ENCODE measurements around the gene IMMP2L. TPM values are rescaled to one million over a fixed set of nuclear protein-coding genes. Genes with fewer than 3 reads are reported as not detected.
"Not testable (repeated sequence)": the region's sequence is repeated elsewhere in the genome, so short reads cannot be mapped to it uniquely, and the experiment has no call there.

The IMMP2L gene
- polyA plus RNA-seq, 2 of the 4 experiments (the other 2 are of a cell fraction): 16.1 to 23.8 TPM

- ATAC-seq: no peak
- FAIRE-seq: no peak
- WGBS (ENCODE audit: missing lambda C conversion rate): 93% methylated on average over 2 of the region's 2 CpGs
- no peaks in the 10 kb centered on the region for H3K4me1 ChIP-seq
- no peak overlapping the region for H3K4me2 ChIP-seq
- H3K9me3 ChIP-seq: no peaks in the 10 kb centered on the region
- ChIA-PET CTCF (no interaction called here), POLR2A (no interaction called here)
- TF ChIP-seq TFCP2L1 (CRISPR knock-in tag; IDR thresholded peaks at IDR 0.05): no peak
- TF ChIP-seq ZNF302 (CRISPR knock-in tag; IDR thresholded peaks at IDR 0.05): no peak
- TF ChIP-seq POLR2A (IDR thresholded peaks at IDR 0.05; ENCODE audit: low read length): no peak
- no peak for TF ChIP-seq CHD4 (IDR thresholded peaks at IDR 0.05; ENCODE audit: borderline replicate concordance)
- no peak for TF ChIP-seq CBX2 (IDR thresholded peaks at IDR 0.05; ENCODE audit: borderline replicate concordance, low read depth)
- TF ChIP-seq, protein P1, sequence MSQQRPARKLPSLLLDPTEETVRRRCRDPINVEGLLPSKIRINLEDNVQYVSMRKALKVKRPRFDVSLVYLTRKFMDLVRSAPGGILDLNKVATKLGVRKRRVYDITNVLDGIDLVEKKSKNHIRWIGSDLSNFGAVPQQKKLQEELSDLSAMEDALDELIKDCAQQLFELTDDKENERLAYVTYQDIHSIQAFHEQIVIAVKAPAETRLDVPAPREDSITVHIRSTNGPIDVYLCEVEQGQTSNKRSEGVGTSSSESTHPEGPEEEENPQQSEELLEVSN (IDR thresholded peaks at IDR 0.05; ENCODE audit: borderline replicate concordance, low read depth): no peak
- TF ChIP-seq MAFK (IDR thresholded peaks at IDR 0.05; ENCODE audit: partially characterized antibody): no peak
- TF ChIP-seq, protein P2, sequence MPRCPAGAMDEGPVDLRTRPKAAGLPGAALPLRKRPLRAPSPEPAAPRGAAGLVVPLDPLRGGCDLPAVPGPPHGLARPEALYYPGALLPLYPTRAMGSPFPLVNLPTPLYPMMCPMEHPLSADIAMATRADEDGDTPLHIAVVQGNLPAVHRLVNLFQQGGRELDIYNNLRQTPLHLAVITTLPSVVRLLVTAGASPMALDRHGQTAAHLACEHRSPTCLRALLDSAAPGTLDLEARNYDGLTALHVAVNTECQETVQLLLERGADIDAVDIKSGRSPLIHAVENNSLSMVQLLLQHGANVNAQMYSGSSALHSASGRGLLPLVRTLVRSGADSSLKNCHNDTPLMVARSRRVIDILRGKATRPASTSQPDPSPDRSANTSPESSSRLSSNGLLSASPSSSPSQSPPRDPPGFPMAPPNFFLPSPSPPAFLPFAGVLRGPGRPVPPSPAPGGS (IDR thresholded peaks at IDR 0.05): no peak
- no peak for TF ChIP-seq HOXB13 (CRISPR knock-in tag; IDR thresholded peaks at IDR 0.05; ENCODE audit: low read depth)
- no peak for TF ChIP-seq RFX5 (IDR thresholded peaks at IDR 0.05)
- no peak for TF ChIP-seq SMC3 (IDR thresholded peaks at IDR 0.05)
- no peak for TF ChIP-seq JUN (IDR thresholded peaks at IDR 0.05)
- TF ChIP-seq RNF2 (IDR thresholded peaks at IDR 0.05; ENCODE audit: borderline replicate concordance, low read depth): no peak
- no peak for TF ChIP-seq NFE2L2 (conservative IDR thresholded peaks at IDR 0.05; ENCODE audit: low read length)
- no peak for TF ChIP-seq FOSB (CRISPR knock-in tag; IDR thresholded peaks at IDR 0.05)
- TF ChIP-seq SREBF2 (IDR thresholded peaks at IDR 0.05): no peak
- no peak for TF ChIP-seq HEYL (CRISPR knock-in tag; IDR thresholded peaks at IDR 0.05)
- H3K27ac ChIP-seq: no peak overlapping the region
- DNase-seq (ENCODE audit: low read depth in 1 of 2, low spot score in 1 of 2): no peak
- H3K4me3 ChIP-seq: no peak overlapping the region
These were observed 279.7 kb downstream of the IMMP2L start for GRCh38 chr7:111282626-111283025.

DNA sequence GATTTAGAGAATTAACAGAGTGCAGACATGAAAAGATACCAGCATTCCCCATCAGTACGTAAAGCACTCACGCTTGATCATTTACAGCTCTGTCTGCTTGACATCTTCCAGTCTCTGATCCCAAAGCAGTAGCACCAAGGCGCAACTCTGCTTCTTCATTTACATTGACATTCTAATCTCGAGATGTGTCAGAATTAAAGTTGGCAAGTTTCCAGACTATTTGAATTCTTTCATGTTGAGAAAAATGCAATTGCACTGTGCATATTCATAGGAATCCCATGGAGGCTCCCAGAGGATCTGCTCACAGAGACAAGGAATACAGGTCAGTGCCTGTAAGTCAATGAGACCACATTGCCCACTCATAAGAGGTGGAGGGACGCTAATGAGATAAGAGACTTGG is 287.4 kb downstream of the IMMP2L start:
- H3K4me2 ChIP-seq: no peak overlapping the region
- FAIRE-seq: no peak
- ATAC-seq: no peak
- ChIA-PET CTCF (no interaction called here), POLR2A (no interaction called here)
- H3K4me1 ChIP-seq: no peaks in the 10 kb centered on the region
- H3K27ac ChIP-seq: no peak overlapping the region
- H3K9me3 ChIP-seq: no peaks in the 10 kb centered on the region
- H3K4me3 ChIP-seq: no peak overlapping the region
- 82% methylated on average over 5 of the region's 5 CpGs for WGBS (ENCODE audit: missing lambda C conversion rate)
- no peak for DNase-seq (ENCODE audit: low read depth in 1 of 2, low spot score in 1 of 2)
- TF ChIP-seq RCOR1 (IDR thresholded peaks at IDR 0.05; ENCODE audit: low read depth, low read length) (no peak), HOXA7 (CRISPR knock-in tag; IDR thresholded peaks at IDR 0.05) (no peak), RNF2 (IDR thresholded peaks at IDR 0.05; ENCODE audit: borderline replicate concordance, low read depth) (no peak), SMC3 (IDR thresholded peaks at IDR 0.05) (no peak)

- ChIA-PET CTCF (no interaction called here), POLR2A (no interaction called here)
- no peak for TF ChIP-seq PHF8 (IDR thresholded peaks at IDR 0.05; ENCODE audit: borderline replicate concordance, low read depth)
- no peak for TF ChIP-seq TFCP2L1 (CRISPR knock-in tag; IDR thresholded peaks at IDR 0.05)
- TF ChIP-seq POLR2AphosphoS2 (conservative IDR thresholded peaks at IDR 0.05; ENCODE audit: low read length): no peak
- TF ChIP-seq FOSL2 (IDR thresholded peaks at IDR 0.05): no peak
- no peak for TF ChIP-seq FOSL2 (CRISPR knock-in tag; IDR thresholded peaks at IDR 0.05)
- TF ChIP-seq RAD21 (conservative IDR thresholded peaks at IDR 0.05 in 1 of 2, IDR thresholded peaks at IDR 0.05 in 1 of 2): no peak
- FAIRE-seq: no peak
- no peak for ATAC-seq
- Histone ChIP-seq H3K4me2 (no peak overlapping the region), H3K27ac (no peak overlapping the region), H3K9me3 (no peaks in the 10 kb centered on the region), H3K4me1 (no peaks in the 10 kb centered on the region; the same call in 2 of the 3 replicates), H3K4me3 (no peak overlapping the region)
- DNase-seq (ENCODE audit: low read depth in 1 of 2, low spot score in 1 of 2): no peak
These were observed 290.2 kb downstream of the IMMP2L start for GRCh38 chr7:111272092-111272491.

DNA sequence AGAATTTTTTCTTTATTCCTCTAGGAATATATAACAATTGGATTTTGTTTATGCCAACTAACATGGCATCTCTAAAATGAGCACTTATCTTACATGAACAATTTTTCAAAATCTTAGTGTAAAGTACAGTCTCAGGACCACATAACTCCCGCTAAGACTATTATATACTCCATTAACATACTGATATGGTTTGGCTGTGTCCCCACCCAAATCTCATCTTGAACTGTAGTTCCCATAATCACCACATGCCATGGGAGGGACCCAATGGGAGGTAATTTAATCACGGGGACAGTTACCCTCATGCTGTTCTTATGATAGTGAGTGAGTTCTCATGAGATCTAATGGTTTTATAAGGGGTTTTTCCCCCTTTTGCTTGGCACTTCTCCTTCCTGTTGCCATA is 291.5 kb downstream of the IMMP2L start:
- H3K4me2 ChIP-seq; H3K9me3 ChIP-seq; ATAC-seq; H3K4me3 ChIP-seq; H3K4me1 ChIP-seq; DNase-seq (ENCODE audit: low read depth in 1 of 2, low spot score in 1 of 2); FAIRE-seq; CTCF ChIA-PET; POLR2A ChIA-PET; H3K27ac ChIP-seq: not testable (repeated sequence)
- 58% methylated on average over 2 of the region's 2 CpGs for WGBS (ENCODE audit: missing lambda C conversion rate)

Measured in A549 (cell line).